K562 (cell line): Measurements from ENCODE around the gene TPM4. TPM values are rescaled to one million over a fixed set of nuclear protein-coding genes. Genes with fewer than 3 reads are reported as not detected.

Experiments used
- ARID1B ChIP-seq: fragments of 450-650 bp; IDR thresholded peaks from 2 replicates; pipeline ENCODE4 v1.6.1; 2016; ENCODE audit warnings: antibody characterized with exemption, mild to moderate bottlenecking, inconsistent platforms
- BMI1 ChIP-seq: fragments of 150-350 bp; IDR thresholded peaks from 2 replicates; pipeline ENCODE4 v1.6.1; 2014; ENCODE audit warnings: low read length
- CREB3 ChIP-seq: fragments of 450-650 bp; conservative IDR thresholded peaks from 2 replicates; pipeline ENCODE4 v1.6.1; 2016; ENCODE audit warnings: missing genetic modification characterization, low read depth, mild to moderate bottlenecking, missing compliant biosample characterization, moderate library complexity
- FOXP1 ChIP-seq: sonication (generic); formaldehyde crosslinking; IDR thresholded peaks from 2 replicates; pipeline ENCODE4 v1.8.0; 2022; ENCODE audit warnings: mild to moderate bottlenecking, missing genetic modification reagents
- HDAC1 ChIP-seq, 2 experiments: fragments of 450-650 bp; IDR thresholded peaks; 2 replicates each; pipeline ENCODE4 v1.6.1; 2016 to 2017; ENCODE audit warnings: inconsistent platforms in 1 of 2, mild to moderate bottlenecking in 1 of 2, moderate library complexity in 1 of 2
- HES1 ChIP-seq: fragments of 450-650 bp; IDR thresholded peaks from 2 replicates; pipeline ENCODE4 v1.6.1; 2016; ENCODE audit warnings: low read depth, mild to moderate bottlenecking, moderate library complexity
- HINFP ChIP-seq: fragments of 450-650 bp; conservative IDR thresholded peaks from 2 replicates; pipeline ENCODE4 v1.6.1; 2016; ENCODE audit warnings: missing genetic modification characterization, low read depth, mild to moderate bottlenecking, control low read depth, missing compliant biosample characterization
- HSF4 ChIP-seq: fragments of 250-450 bp; sonication (Bioruptor Pico); IDR thresholded peaks from 2 replicates; pipeline ENCODE4 v2.1.2; 2022; ENCODE audit warnings: mild to moderate bottlenecking, moderate library complexity, borderline replicate concordance
- KDM4B ChIP-seq, 2 experiments: fragments of 450-650 bp in 1 of 2; sonication (generic) in 1 of 2; IDR thresholded peaks; 2 replicates each; pipeline ENCODE4 v1.6.1; 2016 to 2017; ENCODE audit warnings: borderline replicate concordance in 2 of 2, antibody characterized with exemption in 1 of 2, low read depth in 1 of 2, mild to moderate bottlenecking in 1 of 2
- KLF1 ChIP-seq: fragments of 450-650 bp; IDR thresholded peaks from 2 replicates; pipeline ENCODE4 v1.6.1; 2016; ENCODE audit warnings: missing genetic modification characterization, missing compliant biosample characterization
- MYC ChIP-seq, 2 experiments: fragments of 250-450 bp in 1 of 2; sonication (Bioruptor Pico) in 1 of 2; IDR thresholded peaks; 2 replicates each; pipeline versions ENCODE4 v1.5.1 to v1.6.1; 2012 to 2021; ENCODE audit warnings: low read depth in 2 of 2, borderline replicate concordance in 1 of 2, improper control_type of control experiment in 1 of 2, low read length in 1 of 2, mild to moderate bottlenecking in 1 of 2, moderate library complexity in 1 of 2
- NCOR1 ChIP-seq: fragments of 450-650 bp; IDR thresholded peaks from 2 replicates; pipeline ENCODE4 v1.6.1; 2016; ENCODE audit warnings: mild to moderate bottlenecking, moderate library complexity
- NFE2 ChIP-seq: IDR thresholded peaks from 2 replicates; pipeline ENCODE4 v1.6.1; 2014; ENCODE audit warnings: antibody characterized with exemption, low read depth
- NFRKB ChIP-seq: fragments of 450-650 bp; IDR thresholded peaks from 2 replicates; pipeline ENCODE4 v1.6.1; 2016; ENCODE audit warnings: low read depth
- SMAD1 ChIP-seq: fragments of 150-350 bp; IDR thresholded peaks from 2 replicates; pipeline ENCODE4 v1.6.1; 2014; ENCODE audit warnings: low read length, low read depth; ENCODE audit not compliant: partially characterized antibody
- TCFL5 ChIP-seq: fragments of 250-450 bp; sonication (Bioruptor Pico); conservative IDR thresholded peaks from 2 replicates; pipeline ENCODE4 v1.6.1; 2021; ENCODE audit warnings: mild to moderate bottlenecking, moderate library complexity, matching md5 sums
- ZBTB1 ChIP-seq: sonication (generic); formaldehyde crosslinking; IDR thresholded peaks from 2 replicates; pipeline ENCODE4 v1.8.1; 2023; ENCODE audit warnings: missing genetic modification reagents, low read depth, mild to moderate bottlenecking, borderline replicate concordance
- ZNF395 ChIP-seq: fragments of 200-800 bp; sonication (Bioruptor generic); IDR thresholded peaks from 2 replicates; pipeline ENCODE4 v1.6.1; 2017; ENCODE audit warnings: missing genetic modification characterization, missing compliant biosample characterization
- ZNF507 ChIP-seq: conservative IDR thresholded peaks from 2 replicates; pipeline ENCODE4 v1.6.1; 2017; ENCODE audit warnings: missing genetic modification characterization, missing compliant biosample characterization
- ZNF639 ChIP-seq, 2 experiments: fragments of 200-800 bp in 1 of 2; sonication (Bioruptor generic) in 1 of 2; sonication (generic) in 1 of 2; formaldehyde crosslinking in 1 of 2; IDR thresholded peaks in 1 of 2; conservative IDR thresholded peaks in 1 of 2; 2 replicates each; pipeline versions ENCODE4 v1.5.0 to v1.6.1; 2016 to 2020; ENCODE audit warnings: missing compliant biosample characterization in 1 of 2, missing genetic modification characterization in 1 of 2, missing genetic modification reagents in 1 of 2
- polyA plus RNA-seq, 8 experiments: library from polyadenylated mRNA; depleted of rRNA in 4 of 8; stranded (reverse) in 5 of 8; unstranded in 3 of 8; fragments of >200 nt; fragmentation: Nextera tagmentation in 2 of 8; fragmentation: Illumina TruSeq in 1 of 8; extraction: Ambion mirVana in 2 of 8; extraction: Trizol in 1 of 8; gene quantifications; 2 replicates each; pipeline versions ENCODE4 v1.2.1 to v1.2.3, GENCODE V29; 2011 to 2014; ENCODE audit warnings: inconsistent platforms in 1 of 8, missing spikeins in 1 of 8
- total RNA-seq, 7 experiments: library from RNA; depleted of rRNA in 6 of 7; stranded (reverse); fragments of >200 nt in 6 of 7; fragmentation: Illumina TruSeq in 2 of 7; extraction: Trizol in 2 of 7; gene quantifications; 2 replicates each; pipeline versions ENCODE4 v1.2.1 to v1.2.3, GENCODE V29; 2011 to 2021; ENCODE audit warnings: low replicate concordance in 1 of 7

Gene TPM4
- total and polyA plus RNA-seq, 9 of the 15 experiments (the other 6 are each of a cell fraction or from before 2014, with no cell fraction given) = 28.1 to 111 (median 77.4) TPM

GRCh38 chr19:16066611-16067104, 9.6 kb upstream of the TPM4 start (continued):
- TF ChIP-seq ZBTB1 (CRISPR knock-in tag) (no peak), NFE2 (no peak), ZNF639 (CRISPR knock-in tag; conservative IDR thresholded peaks at IDR 0.05 in 1 of 2, IDR thresholded peaks at IDR 0.05 in 1 of 2) (no peak), KDM4B (IDR thresholded peaks at IDR 0.05; ENCODE audit: borderline replicate concordance in 2 of 2, low read depth in 1 of 2) (0 out of 4 replicates have a peak, but pooled peaks of 1 of the 2 experiments have one; percentile 36), FOXP1 (CRISPR knock-in tag) (0 out of 2 replicates have a peak, but pooled peaks have one; percentile 37), ARID1B (peak; percentile 39; the same call in 1 of the 2 replicates), TCFL5 (no peak), SMAD1 (no peak), HINFP (tag) (no peak), HSF4 (CRISPR knock-in tag) (no peak), HDAC1 (IDR thresholded peaks at IDR 0.05) (peak; percentile 62 to 79; a peak in 2 of 4 replicates), ZNF395 (CRISPR knock-in tag) (no peak), HES1 (no peak), ZNF507 (no peak), KLF1 (tag) (no peak), NFRKB (no peak), CREB3 (no peak), NCOR1 (no peak), BMI1 (no peak), MYC (IDR thresholded peaks at IDR 0.05; ENCODE audit: low read depth, low read length) (0 out of 2 replicates have a peak, but pooled peaks have one; percentile 15), MYC (CRISPR knock-in tag; IDR thresholded peaks at IDR 0.05; ENCODE audit: borderline replicate concordance, low read depth) (no peak)
